GM06990 (cell line): Measurements from ENCODE around the gene ADGRD1.

Experiments
- DNase-seq: peaks from one replicate; pipeline ENCODE4 v3.0.0-alpha.2; 2011; ENCODE audit not compliant: insufficient read length; ENCODE audit errors: extremely low read depth
- H3K27me3 ChIP-seq: replicated peaks from 2 replicates; pipeline ENCODE4 v1.6.0; 2011; ENCODE audit warnings: low read length; ENCODE audit not compliant: control insufficient read depth, insufficient read depth
- H3K36me3 ChIP-seq: 2 replicates; pipeline ENCODE4 v1.5.1; 2011; ENCODE audit warnings: low read length; ENCODE audit not compliant: control insufficient read depth, insufficient read depth
- H3K4me3 ChIP-seq: replicated peaks from 2 replicates; pipeline ENCODE4 v1.5.1; 2011; ENCODE audit warnings: low read depth, mild to moderate bottlenecking, control low read depth, low read length
- TF ChIP-seq, protein P1 (sequence below): IDR thresholded peaks from 2 replicates; pipeline ENCODE4 v1.5.1; 2011; ENCODE audit warnings: low read length, control low read depth, mild to moderate bottlenecking, inconsistent platforms; ENCODE audit not compliant: insufficient read depth, poor library complexity, severe bottlenecking

ADGRD1 gene

DNA sequence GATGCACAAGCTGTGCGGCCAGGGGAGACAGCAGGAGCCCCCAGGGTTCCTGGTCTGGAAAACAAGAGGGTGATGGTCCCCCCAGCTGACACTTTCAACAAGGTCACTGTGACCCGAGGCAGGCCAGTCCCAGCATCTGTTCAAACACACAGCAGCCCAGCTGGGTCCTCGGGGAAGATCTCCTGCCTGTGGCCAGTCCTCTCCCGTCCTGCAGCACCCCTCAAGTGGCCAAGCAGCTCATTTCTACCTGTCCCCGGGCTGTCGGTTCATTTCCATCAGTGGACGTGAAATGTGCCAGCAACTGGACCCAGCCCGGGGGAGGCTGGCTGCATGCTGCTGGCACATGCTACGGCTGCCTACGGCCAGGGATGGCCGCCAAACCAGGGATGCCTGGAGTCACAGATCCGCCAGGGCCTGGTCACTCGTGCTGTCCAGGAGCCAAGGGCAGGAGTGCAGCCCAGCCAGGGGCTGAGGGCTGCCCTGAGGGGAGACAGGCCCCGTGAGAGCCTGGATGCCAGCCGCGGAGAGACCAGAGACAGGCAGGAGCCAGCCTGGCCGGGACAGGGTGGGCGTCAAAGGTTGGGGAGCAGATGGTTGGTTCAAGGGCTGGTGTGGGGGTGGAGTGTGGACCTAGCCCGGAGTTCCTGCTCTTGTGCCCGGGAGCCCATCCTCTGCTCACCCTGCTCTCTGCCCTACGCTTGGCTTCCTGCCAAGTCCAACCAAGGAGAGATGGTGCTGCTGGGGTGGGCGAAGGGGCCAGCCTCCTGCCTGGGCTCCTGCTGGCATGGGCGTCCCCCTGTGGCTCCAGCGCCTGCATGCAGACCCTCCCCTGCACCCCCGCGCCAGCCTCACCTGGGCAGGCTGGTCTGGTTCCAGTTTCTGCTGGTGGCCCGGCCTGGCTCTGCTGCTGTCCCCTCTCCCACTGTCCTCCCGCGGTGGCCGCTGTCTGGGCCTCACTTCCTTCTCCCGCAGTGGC, 143.8 kb downstream of the ADGRD1 start:
- Histone ChIP-seq H3K27me3 (no peaks in the 10 kb centered on the region), H3K4me3 (no peak overlapping the region), H3K36me3 (no peaks in the 10 kb centered on the region)
- DNase-seq = no peak
- TF ChIP-seq, protein P1, sequence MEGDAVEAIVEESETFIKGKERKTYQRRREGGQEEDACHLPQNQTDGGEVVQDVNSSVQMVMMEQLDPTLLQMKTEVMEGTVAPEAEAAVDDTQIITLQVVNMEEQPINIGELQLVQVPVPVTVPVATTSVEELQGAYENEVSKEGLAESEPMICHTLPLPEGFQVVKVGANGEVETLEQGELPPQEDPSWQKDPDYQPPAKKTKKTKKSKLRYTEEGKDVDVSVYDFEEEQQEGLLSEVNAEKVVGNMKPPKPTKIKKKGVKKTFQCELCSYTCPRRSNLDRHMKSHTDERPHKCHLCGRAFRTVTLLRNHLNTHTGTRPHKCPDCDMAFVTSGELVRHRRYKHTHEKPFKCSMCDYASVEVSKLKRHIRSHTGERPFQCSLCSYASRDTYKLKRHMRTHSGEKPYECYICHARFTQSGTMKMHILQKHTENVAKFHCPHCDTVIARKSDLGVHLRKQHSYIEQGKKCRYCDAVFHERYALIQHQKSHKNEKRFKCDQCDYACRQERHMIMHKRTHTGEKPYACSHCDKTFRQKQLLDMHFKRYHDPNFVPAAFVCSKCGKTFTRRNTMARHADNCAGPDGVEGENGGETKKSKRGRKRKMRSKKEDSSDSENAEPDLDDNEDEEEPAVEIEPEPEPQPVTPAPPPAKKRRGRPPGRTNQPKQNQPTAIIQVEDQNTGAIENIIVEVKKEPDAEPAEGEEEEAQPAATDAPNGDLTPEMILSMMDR = no peak

DNA sequence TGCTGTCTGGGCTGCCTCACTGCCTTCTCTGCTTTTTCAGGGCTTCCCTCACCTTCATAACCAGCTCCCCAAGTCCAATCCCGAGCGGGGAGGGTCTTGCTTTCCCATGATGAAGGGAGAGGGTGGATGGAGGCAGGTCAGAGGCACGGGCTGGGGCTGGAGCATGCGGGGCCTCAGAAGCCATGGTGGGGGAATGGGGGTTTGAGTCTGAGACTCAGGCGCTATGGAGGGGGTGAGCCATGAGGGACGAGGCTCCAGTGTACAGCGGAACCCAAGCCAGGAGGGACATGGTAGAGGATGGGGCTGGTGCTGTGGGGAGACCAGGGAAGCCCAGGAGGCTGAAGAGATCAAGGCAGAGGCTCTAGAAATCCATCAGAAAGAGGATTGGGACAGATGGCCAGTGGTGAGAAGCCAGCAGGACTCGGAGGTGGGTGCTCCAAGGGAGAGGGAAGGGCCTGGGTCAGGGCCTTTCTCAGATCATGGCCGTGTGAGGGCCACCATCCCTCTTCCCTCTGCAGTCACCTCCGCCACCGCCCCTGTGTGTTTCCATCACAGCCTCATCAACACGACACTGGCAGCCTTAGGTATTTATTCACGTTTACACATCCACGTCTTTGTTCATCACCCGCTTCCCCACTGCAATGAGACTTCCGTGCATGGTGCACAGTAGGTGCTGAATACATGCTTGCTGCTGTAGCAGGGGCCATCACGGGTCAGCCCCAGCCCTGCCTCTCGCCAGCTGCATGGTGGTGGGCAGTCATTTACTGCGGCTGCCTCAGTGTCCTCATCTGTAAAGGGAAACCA, 144.7 kb downstream of the ADGRD1 start:
- TF ChIP-seq, protein P1 = no peak
- Histone ChIP-seq H3K4me3 (no peak overlapping the region), H3K27me3 (no peaks in the 10 kb centered on the region), H3K36me3 (no peaks in the 10 kb centered on the region)
- DNase-seq = no peak

DNA sequence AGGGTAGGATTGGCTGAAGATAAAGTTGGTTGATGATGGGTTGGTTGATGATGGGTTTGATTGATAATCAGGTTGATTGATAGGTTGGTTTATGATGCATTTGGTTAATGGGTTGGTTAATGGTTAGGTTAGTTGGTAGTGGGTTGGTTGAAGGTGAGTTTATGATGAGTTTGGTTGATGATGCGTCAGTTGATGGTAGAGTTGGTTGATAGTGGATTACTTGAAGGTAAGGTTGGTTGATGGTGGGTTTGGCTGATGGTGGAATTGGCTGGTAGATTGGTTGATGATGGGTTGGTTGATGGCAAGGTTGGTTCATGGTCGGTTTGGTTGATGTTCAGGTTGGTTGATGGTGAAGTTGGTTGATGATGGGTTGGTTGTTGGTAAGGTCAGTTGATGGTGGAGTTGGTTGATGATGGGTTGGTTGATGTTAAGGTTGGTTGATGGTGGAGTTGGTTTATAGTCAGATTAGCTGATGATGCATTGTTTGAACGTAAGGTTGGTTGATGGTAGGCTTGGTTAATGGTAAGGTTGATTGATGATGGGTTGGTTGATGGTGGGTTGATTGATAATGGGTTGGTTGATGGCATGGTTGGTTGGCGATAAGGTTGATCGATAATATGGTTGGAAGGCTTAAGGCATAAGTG, 146.4 kb downstream of the ADGRD1 start:
- H3K4me3 ChIP-seq = no peak overlapping the region
- DNase-seq = no peak
- TF ChIP-seq, protein P1 = no peak
- no peaks in the 10 kb centered on the region for H3K27me3 ChIP-seq
- no peaks in the 10 kb centered on the region for H3K36me3 ChIP-seq

DNA sequence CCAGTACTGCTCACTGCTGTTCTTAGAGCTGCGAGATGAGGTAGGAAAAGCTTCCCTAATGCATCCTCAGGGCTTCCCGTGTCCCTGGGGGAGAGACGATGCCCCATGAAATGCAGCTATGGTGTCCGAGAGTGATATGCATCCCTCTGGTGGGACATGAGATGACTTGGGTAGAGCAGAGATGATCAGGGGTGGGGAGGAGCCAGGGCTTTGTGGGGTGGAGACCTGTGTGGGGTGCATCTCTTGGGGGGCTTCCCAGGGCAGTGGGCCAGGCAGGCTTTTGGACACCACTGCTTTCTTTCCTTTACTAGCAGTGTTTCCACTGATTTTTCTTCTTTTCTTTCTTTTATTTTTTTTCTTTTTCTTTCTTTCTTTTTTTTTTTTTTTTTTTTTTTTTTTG, 147.3 kb downstream of the ADGRD1 start:
- DNase-seq = no peak
- TF ChIP-seq, protein P1 = no peak
- Histone ChIP-seq H3K27me3 (no peaks in the 10 kb centered on the region), H3K4me3 (no peak overlapping the region), H3K36me3 (no peaks in the 10 kb centered on the region)

DNA sequence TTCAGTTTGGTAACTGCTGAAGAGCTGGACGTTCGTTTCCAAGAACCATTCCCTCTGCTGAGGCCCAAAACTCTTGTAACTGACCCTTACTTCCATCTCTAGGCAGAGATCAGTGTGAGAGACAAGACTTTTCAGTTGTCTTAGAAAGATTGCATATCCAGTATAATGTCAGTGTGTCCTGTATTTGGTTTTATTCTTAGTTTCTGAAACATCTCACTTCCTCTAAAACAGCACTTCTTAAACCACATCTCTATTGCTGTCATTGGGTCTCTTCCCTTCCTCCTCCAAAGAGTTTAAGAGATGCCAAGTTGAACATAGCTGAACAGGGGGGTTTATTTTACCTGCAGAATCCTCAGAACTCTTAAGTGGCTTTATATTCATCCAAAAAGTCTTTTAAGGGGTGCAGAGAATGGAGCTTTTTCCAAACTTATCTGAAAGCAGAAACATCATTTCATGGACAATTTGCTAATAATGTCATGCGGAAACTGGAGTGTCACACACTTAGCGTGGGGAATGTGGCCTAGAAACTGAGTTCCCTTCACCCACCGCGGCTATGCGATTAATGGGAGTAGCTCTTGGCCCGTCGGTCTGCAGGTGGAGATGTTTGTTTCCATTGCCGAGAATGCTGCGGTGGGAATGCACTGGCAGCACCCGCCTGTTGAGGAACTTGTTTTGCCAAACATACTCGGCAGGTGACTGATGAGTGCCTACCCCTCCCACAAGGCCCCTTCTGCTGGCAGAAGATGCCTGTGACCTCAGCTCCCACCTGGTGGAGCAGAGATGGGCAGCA, 148.2 kb downstream of the ADGRD1 start:
- Histone ChIP-seq H3K27me3 (no peaks in the 10 kb centered on the region), H3K36me3 (no peaks in the 10 kb centered on the region), H3K4me3 (no peak overlapping the region)
- TF ChIP-seq, protein P1 = no peak
- DNase-seq = peak; percentile 59
